Measurements from ENCODE around the gene AADAT.

AADAT gene

GRCh38 chr4:170037481-170037880 is 52.3 kb downstream of the AADAT start:
- Histone ChIP-seq H3K9me3 (no peaks in the 10 kb centered on the region), H3K4me3 (no peak overlapping the region), H3K4me1 (peaks cover 8% of the 10 kb centered on the region), H3K27me3 (ENCODE audit: low read depth) (no peaks in the 10 kb centered on the region), H3K36me3 (replicated peaks) (no peaks in the 10 kb centered on the region)
- DNase-seq (ENCODE audit: low spot score in 2 of 2), result no peak
- in situ Hi-C loops (cut with MboI; ENCODE audit: low sequenced_read_pairs), result loop anchor here (25.0 kb wide), 1 partner anchor 425 kb away; the partner anchor contains the start of genes CLCN3 and NEK1

- Histone ChIP-seq H3K36me3 (replicated peaks) (no peaks in the 10 kb centered on the region), H3K27me3 (ENCODE audit: low read depth) (no peaks in the 10 kb centered on the region), H3K9me3 (no peaks in the 10 kb centered on the region), H3K4me3 (no peak overlapping the region), H3K4me1 (peaks cover 8% of the 10 kb centered on the region)
- in situ Hi-C loops (cut with MboI; ENCODE audit: low sequenced_read_pairs), result loop anchor here (25.0 kb wide), 1 partner anchor 424 kb away; the partner anchor contains the start of genes CLCN3 and NEK1
- DNase-seq (ENCODE audit: low spot score in 2 of 2), result no peak
Measured at GRCh38 chr4:170035845-170036244, 53.9 kb downstream of the AADAT start.

- Histone ChIP-seq H3K4me3 (no peak overlapping the region), H3K4me1 (peaks cover 8% of the 10 kb centered on the region), H3K9me3 (no peaks in the 10 kb centered on the region), H3K27me3 (ENCODE audit: low read depth) (no peaks in the 10 kb centered on the region), H3K36me3 (replicated peaks) (no peaks in the 10 kb centered on the region)
- DNase-seq (ENCODE audit: low spot score in 2 of 2), result no peak
- in situ Hi-C loops (cut with MboI; ENCODE audit: low sequenced_read_pairs), result loop anchor here (25.0 kb wide), 1 partner anchor 423 kb away; the partner anchor contains the start of genes CLCN3 and NEK1
Measured at GRCh38 chr4:170035231-170035630, 54.5 kb downstream of the AADAT start.

- Histone ChIP-seq H3K4me3 (no peak overlapping the region), H3K9me3 (no peaks in the 10 kb centered on the region), H3K36me3 (replicated peaks) (no peaks in the 10 kb centered on the region), H3K27me3 (ENCODE audit: low read depth) (no peaks in the 10 kb centered on the region), H3K4me1 (peaks cover 8% of the 10 kb centered on the region)
- no peak for DNase-seq (ENCODE audit: low spot score in 2 of 2)
- in situ Hi-C loops (cut with MboI; ENCODE audit: low sequenced_read_pairs), result loop anchor here (25.0 kb wide), 1 partner anchor 422 kb away; the partner anchor contains the start of genes CLCN3 and NEK1
Measured at GRCh38 chr4:170033999-170034398, 55.8 kb downstream of the AADAT start.

GRCh38 chr4:170030121-170030520 is 59.6 kb downstream of the AADAT start:
- Histone ChIP-seq H3K4me1 (peaks cover 10% of the 10 kb centered on the region), H3K36me3 (replicated peaks) (no peaks in the 10 kb centered on the region), H3K4me3 (no peak overlapping the region), H3K9me3 (no peaks in the 10 kb centered on the region), H3K27me3 (ENCODE audit: low read depth) (no peaks in the 10 kb centered on the region)
- DNase-seq (ENCODE audit: low spot score in 2 of 2), result no peak
- in situ Hi-C loops (cut with MboI; ENCODE audit: low sequenced_read_pairs), result loop anchor here (25.0 kb wide), 1 partner anchor 418 kb away; the partner anchor contains the start of genes CLCN3 and NEK1

- in situ Hi-C loops (cut with MboI; ENCODE audit: low sequenced_read_pairs), result loop anchor here (25.0 kb wide), 1 partner anchor 415 kb away; the partner anchor contains the start of genes CLCN3 and NEK1
- Histone ChIP-seq H3K27me3 (ENCODE audit: low read depth) (no peaks in the 10 kb centered on the region), H3K9me3 (no peaks in the 10 kb centered on the region), H3K36me3 (replicated peaks) (no peaks in the 10 kb centered on the region), H3K4me3 (peak overlapping the region; percentile 76), H3K4me1 (peaks cover 11% of the 10 kb centered on the region)
- DNase-seq (ENCODE audit: low spot score in 2 of 2), result peak; percentile 86 to 97
Measured at GRCh38 chr4:170027181-170027829, 62.5 kb downstream of the AADAT start.

GRCh38 chr4:170026253-170027021 is 63.3 kb downstream of the AADAT start, which contains the start of gene MFAP3L:
Gene MFAP3L, minus strand, starts transcription at chr4:170026395. Its CDS starts 20,518 bp downstream, at chr4:170005877.
- Histone ChIP-seq H3K27me3 (ENCODE audit: low read depth) (no peaks in the 10 kb centered on the region), H3K9me3 (no peaks in the 10 kb centered on the region), H3K4me1 (peaks cover 11% of the 10 kb centered on the region), H3K4me3 (peak within 1 kb of the TSS; percentile 76), H3K36me3 (replicated peaks) (no peaks in the 10 kb centered on the region)
- DNase-seq (ENCODE audit: low spot score in 2 of 2), result peak; percentile 81 to 87
- in situ Hi-C loops (cut with MboI; ENCODE audit: low sequenced_read_pairs), result loop anchor here (25.0 kb wide), 1 partner anchor 414 kb away; the partner anchor contains the start of genes CLCN3 and NEK1

GRCh38 chr4:170025523-170026252 is 64.1 kb downstream of the AADAT start:
- peak in 1 of 2 experiments; percentile 28 for DNase-seq (ENCODE audit: low spot score in 2 of 2)
- Histone ChIP-seq H3K9me3 (no peaks in the 10 kb centered on the region), H3K36me3 (replicated peaks) (no peaks in the 10 kb centered on the region), H3K4me3 (peak overlapping the region; percentile 47), H3K4me1 (peaks cover 11% of the 10 kb centered on the region), H3K27me3 (ENCODE audit: low read depth) (no peaks in the 10 kb centered on the region)
- in situ Hi-C loops (cut with MboI; ENCODE audit: low sequenced_read_pairs), result loop anchor here (25.0 kb wide), 1 partner anchor 413 kb away; the partner anchor contains the start of genes CLCN3 and NEK1

- no peak for DNase-seq (ENCODE audit: low spot score in 2 of 2)
- Histone ChIP-seq H3K9me3 (no peaks in the 10 kb centered on the region), H3K27me3 (ENCODE audit: low read depth) (no peaks in the 10 kb centered on the region), H3K36me3 (replicated peaks) (no peaks in the 10 kb centered on the region), H3K4me3 (no peak overlapping the region), H3K4me1 (peaks cover 6% of the 10 kb centered on the region)
- in situ Hi-C loops (cut with MboI; ENCODE audit: low sequenced_read_pairs), result no loop called here
Measured at GRCh38 chr4:170022211-170022610, 67.5 kb downstream of the AADAT start.

- H3K4me3 ChIP-seq, result no peak overlapping the region
- DNase-seq (ENCODE audit: low spot score in 2 of 2), result no peak
- in situ Hi-C loops (cut with MboI; ENCODE audit: low sequenced_read_pairs), result no loop called here
- no peaks in the 10 kb centered on the region for H3K36me3 ChIP-seq (replicated peaks)
- no peaks in the 10 kb centered on the region for H3K27me3 ChIP-seq (ENCODE audit: low read depth)
- no peaks in the 10 kb centered on the region for H3K4me1 ChIP-seq
- H3K9me3 ChIP-seq, result no peaks in the 10 kb centered on the region
Measured at GRCh38 chr4:170017252-170017651, 72.5 kb downstream of the AADAT start.

GRCh38 chr4:170015285-170015684 is 74.5 kb downstream of the AADAT start:
- Histone ChIP-seq H3K4me1 (no peaks in the 10 kb centered on the region), H3K4me3 (no peak overlapping the region), H3K36me3 (replicated peaks) (no peaks in the 10 kb centered on the region), H3K27me3 (ENCODE audit: low read depth) (no peaks in the 10 kb centered on the region), H3K9me3 (peaks cover 3% of the 10 kb centered on the region; the same call in 1 of the 2 replicates)
- in situ Hi-C loops (cut with MboI; ENCODE audit: low sequenced_read_pairs), result no loop called here
- no peak for DNase-seq (ENCODE audit: low spot score in 2 of 2)

- no peak for DNase-seq (ENCODE audit: low spot score in 2 of 2)
- in situ Hi-C loops (cut with MboI; ENCODE audit: low sequenced_read_pairs), result no loop called here
- peaks cover 6% of the 10 kb centered on the region for H3K4me1 ChIP-seq
- H3K27me3 ChIP-seq (ENCODE audit: low read depth), result no peaks in the 10 kb centered on the region
- no peak overlapping the region for H3K4me3 ChIP-seq
- H3K9me3 ChIP-seq, result peaks cover 3% of the 10 kb centered on the region; the same call in 1 of the 2 replicates
- H3K36me3 ChIP-seq (replicated peaks), result no peaks in the 10 kb centered on the region
Measured at GRCh38 chr4:170014359-170015011, 75.3 kb downstream of the AADAT start.

GRCh38 chr4:170012629-170012958 is 77.2 kb downstream of the AADAT start:
- H3K9me3 ChIP-seq, result peaks cover 3% of the 10 kb centered on the region; the same call in 1 of the 2 replicates
- in situ Hi-C loops (cut with MboI; ENCODE audit: low sequenced_read_pairs), result no loop called here
- peaks cover 14% of the 10 kb centered on the region for H3K4me1 ChIP-seq
- no peak for DNase-seq (ENCODE audit: low spot score in 2 of 2)
- no peaks in the 10 kb centered on the region for H3K27me3 ChIP-seq (ENCODE audit: low read depth)
- no peaks in the 10 kb centered on the region for H3K36me3 ChIP-seq (replicated peaks)
- no peak overlapping the region for H3K4me3 ChIP-seq
